GM19240 (cell line): ENCODE measurements around the gene CYB561D1.

Experiments
- DNase-seq: peaks from one replicate; pipeline ENCODE4 v3.0.0; 2011; ENCODE audit warnings: low spot score; ENCODE audit not compliant: insufficient read length

CYB561D1 gene

DNA sequence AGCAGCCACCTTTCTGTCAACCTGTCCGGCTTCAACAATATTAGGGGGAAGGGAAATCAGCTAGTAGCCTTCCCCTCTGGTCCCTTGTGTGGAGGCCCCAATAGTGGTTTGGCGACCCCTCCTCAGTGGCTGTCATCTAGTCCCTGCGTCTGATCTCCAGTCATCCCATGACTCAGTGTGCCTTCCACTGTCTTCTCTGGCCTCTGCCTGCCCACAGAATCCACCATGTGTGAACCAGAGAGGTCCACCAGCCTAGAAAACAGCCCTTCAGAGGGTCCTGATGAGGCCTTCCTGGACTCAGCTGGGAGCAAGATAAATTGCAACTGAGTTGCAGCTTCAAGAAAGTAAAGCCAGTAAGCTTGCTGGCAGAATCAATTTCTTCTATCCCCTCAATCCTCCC is 14.0 kb upstream of the CYB561D1 start:
- no peak for DNase-seq

DNA sequence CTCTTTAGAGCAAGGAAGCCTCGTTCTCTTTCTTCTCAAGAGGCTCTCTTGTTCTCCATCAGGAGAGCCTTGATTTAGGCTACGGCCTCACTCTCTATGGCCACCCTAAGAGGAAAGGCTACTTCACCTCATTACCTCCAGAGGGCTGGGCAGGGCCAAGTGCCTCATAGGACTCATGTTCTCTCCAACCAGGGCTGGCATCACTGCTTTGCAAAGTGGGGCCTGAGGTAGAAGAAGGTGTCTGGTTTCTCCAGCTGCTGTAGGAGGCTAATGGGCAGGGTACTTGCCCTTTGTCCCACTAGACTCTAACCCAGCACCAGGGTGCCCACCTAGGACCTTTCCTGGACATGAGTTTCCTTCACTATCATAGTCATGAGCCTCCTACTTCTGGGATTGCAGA is 12.2 kb upstream of the CYB561D1 start:
- DNase-seq, result no peak

DNA sequence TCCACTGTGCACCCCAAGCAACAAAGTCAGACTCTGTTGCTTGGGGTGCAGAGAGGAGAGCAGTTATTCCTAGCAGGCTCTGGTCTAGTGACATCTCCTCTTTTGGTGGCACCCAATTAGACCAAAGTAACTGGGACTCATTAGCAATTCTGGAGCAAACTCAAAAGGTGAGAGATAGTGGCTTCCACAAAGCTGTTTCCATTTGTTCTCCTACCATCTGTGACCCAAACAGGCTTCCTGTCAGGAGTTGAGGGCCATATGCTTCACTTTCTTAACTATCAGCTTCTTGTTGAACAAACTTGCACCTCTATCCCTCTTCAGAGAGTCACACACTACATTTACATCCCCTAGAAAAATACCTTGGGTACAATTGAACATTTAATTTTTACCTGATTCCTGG is 11.7 kb upstream of the CYB561D1 start:
- no peak for DNase-seq

DNA sequence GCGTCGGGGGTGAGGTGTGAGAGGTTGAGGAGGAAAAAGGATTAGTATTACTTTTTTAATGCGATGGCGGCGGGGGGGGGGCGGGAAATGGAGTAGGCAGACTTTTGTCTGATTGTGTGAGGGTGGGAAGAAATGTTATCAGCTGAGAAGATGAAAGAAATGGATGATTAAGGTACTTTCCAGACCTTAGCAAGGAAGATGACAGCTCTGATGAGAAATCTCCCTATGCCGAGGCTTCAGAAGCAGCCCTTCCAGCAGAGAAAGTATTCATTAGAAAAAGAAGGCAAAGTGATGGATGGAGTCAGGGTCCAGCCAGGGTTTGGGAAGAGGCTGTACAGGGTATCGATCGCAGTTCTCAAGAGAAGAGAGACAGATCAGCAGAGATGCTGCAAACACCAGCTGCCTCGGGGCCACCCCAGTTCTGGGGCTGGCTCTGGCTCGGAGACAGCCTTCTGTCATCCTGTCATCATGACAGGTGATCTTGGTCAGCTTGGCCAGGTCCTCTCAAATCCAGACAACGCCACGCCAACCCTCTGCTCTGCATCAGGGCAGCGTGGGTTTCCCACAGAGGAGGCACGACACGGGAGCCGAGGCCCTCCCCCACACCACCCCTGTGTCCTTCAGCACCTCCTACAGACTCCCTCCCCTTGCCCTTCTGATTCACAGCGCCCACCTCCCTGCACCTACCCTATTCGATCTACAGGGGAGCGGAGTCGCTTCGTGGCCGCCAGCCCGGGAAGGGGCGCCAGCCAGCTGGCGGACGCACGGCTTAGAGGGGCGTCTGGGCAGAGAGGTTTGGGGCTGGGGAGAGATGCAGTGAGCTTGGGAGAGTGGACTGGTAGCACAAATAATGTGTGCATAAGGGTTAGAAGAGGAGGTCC is 10.9 kb upstream of the CYB561D1 start:
- DNase-seq, result no peak

DNA sequence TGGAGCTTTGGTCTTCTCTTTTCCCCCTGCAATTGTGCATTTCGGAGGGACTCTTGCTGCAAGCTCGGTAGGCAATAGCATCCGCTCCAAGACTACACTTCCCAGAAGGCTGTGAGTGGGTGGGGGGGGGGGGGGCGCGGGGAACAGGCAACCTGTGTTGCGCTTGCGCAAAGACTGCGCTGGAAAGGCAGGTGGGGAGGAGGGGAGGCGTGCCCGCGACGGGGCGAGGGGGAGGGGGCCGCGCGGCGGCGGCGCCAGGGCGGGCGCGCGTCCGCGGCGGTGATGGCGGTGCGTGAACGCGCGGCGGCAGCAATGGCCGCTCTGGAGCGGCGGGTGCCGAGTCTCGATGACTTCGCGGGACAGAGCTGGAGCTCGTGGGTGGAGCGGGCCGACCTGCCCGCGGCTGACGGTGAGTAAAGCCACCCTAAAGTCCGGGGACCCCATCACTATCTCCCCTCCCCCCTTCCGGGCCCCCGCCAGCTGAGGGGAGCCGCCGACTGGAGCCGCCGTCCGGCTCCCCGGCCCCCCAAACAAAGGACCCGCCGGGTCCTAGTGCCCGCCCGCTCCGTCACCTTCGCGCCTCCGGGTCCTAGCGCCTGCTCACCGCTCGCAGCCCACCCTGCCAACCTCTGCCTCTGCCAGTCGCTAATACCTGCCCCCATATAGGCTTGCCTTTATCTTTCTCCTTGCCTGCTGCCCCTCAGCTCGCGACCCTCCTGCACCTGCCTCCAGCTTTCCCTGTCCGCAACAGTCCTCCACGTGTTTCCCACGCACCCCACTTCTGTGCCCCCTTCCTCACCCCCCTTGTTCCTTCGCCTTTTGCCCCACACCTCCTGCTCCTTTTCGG is 10.0 kb upstream of the CYB561D1 start, which contains the start of gene ATXN7L2:
Gene ATXN7L2 (plus strand): TSS at position 234 of the 847 bp plus-strand sequence. CDS start 49 bp downstream, at position 283.
- peak; percentile 93 for DNase-seq

DNA sequence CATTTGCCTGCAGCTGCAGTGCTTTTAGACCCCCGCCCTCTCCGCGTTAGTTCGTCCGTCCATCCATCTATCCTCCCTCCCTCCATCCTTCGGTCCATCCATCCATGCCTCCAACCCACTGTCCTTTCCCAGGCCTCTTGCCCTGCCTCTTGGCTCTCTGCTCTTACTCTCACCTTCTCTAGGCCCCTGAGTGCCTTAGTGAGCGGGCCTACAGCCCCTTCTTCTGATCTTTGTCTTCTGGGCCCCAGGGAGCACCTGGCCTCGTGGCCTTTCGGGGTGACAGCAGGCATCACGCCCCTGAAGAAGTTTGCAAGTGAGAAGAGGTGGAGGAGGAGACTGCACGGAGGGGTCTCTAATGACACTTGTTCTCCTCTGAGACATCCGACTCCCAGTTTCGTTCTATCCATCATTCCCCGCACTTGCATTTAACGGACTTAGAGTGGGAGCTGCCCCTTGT is 9.3 kb upstream of the CYB561D1 start:
- DNase-seq, result no peak

DNA sequence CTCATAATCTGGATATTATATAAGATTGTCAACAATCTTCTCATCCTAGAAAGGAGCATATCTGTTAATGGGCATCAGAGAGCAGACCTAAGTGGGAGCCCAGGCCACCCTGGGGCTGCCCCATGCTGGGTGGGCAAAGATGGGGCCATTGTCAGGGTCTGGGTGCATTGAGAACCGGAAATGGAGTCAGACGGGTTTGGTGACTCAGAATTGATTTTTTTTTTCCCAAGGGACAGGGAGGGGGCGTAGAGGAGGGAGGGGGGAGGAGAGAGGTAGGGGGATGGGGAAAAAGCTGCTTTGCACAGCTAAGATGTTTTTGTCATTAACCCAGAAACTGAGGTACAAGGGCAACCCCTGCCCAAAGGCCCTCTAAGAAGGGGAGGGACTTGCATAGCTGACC is 8.9 kb upstream of the CYB561D1 start:
- DNase-seq, result no peak

DNA sequence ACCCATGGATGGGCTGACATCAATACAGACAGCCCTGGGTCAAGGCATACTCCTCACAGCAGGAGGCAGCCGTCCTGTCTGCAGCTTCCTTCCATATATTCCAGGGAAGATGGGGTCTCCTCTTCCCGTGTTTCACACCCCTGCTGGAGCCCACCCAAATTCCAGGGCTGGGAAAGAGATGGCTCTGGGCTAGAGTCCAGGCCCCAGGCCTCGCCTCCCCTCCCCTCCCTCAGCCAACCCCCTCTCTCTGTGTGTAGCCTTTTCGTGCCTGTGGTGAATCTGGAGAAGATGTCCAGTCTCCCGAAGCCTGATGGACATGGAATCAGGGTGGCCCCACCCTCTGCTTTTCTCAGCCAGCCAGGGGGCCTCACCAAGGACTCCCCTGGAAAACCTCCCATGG is 6.6 kb upstream of the CYB561D1 start:
- no peak for DNase-seq

DNA sequence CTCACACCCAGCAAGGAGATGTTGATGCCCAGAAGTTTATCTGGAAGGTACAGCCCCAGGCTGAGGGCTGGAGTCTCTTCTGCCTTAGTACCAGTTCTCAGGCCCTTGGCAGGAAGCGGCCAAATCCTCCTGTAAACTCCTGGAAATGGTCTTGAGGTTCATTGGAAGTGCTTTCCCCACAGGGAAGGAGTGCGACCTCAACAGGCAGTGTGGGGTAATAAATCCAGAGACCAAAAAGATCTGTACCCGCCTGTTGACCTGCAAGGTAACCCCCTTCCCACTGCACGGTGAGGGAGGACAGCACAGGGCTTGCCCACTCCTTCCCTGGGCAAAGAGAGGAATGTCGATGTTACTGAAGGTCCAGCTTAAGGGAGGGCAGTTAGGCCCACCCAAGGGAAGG is 5.7 kb upstream of the CYB561D1 start:
- DNase-seq, result no peak

DNA sequence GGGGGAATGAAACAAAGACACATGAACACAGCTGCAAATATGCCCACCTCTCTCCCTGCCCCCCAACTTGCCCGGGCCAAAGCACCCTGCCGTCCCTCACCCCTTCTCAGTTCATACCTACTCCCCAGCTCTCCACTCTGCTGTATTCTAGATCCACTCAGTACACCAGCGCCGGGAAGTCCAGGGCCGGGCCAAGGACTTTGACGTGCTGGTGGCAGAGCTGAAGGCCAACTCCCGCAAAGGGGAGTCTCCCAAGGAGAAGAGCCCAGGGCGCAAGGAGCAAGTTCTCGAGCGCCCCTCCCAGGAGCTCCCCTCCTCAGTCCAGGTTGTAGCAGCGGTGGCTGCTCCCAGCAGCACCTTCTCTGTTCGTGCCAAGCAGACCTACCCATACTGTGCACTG is 5.2 kb upstream of the CYB561D1 start:
- no peak for DNase-seq

DNA sequence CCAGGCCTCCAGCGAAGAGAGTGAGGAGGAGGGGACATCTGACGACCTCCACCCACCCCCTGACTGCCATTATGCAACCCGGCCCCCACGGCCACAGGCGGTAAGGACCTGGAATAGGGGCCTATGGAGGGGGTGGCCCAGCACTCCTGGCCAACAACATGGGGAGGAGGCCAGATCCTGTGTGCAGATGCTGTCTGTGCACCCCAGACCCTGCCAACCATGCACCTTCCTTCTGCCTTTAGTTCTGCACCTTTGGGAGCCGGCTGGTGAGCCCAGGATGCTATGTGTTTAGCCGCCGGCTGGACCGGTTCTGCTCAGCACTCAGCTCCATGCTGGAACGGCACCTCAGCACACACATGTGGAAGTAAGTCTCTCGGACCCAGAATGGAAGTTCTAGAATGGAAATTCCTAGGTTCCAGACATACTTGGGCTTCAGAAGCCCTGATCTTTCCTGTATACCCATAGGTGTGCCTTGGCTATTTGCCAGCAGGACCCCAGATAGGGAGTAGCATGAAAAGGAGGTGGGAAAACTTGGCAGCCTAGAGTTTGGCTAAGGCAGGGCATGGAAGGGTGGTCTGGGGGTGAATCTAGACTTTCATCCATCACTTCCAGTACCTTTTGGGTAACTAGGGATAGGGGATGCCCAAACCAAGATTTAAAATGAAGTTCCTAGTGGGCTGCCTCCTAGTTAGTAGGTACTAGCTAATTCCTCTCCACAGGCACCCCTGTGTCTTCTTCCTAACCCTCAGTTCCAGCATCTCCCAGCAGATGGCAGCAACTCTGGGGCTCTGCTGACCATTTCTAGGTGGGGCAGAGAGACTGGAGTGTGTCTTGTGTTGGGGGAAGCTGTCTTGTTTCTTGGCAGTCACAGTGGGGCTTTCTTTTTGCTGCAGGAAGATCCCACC is 3.6 kb upstream of the CYB561D1 start:
- no peak for DNase-seq

DNA sequence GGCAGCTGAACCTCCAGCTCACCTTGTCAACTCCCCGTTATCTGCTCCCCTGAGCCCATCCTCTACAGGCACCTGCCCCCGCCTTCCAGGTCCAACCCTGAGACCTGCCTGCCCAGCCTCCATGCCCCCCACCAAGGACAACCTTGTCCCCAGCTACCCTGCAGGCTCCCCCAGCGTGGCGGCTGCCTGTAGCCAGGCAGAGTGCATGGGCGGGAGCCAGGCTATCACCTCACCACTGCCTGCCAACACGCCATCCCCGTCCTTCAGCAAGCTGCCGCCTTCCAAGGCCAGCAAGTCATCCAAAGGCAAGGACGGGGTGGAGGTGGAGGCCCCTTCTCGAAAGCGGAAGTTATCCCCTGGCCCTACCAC is 3.0 kb upstream of the CYB561D1 start:
- no peak for DNase-seq

DNA sequence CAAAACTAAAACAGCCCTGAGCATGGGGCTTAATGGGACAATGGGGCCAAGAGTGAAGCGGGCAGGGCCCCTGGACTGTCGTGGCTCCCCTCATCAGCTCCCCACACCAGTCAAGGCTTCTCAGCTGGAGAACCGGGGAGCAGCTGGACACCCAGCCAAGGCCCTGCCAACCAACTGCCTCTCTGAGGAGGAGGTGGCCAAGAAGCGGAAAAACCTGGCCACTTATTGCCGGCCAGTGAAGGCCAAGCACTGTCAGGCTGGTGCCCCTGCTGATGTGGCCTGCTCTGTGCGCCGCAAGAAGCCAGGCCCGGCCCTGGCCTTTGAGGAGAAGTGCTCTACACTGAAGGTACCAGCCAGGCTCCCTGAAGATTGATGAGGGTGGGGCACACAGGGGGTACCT is 2.5 kb upstream of the CYB561D1 start:
- no peak for DNase-seq

DNA sequence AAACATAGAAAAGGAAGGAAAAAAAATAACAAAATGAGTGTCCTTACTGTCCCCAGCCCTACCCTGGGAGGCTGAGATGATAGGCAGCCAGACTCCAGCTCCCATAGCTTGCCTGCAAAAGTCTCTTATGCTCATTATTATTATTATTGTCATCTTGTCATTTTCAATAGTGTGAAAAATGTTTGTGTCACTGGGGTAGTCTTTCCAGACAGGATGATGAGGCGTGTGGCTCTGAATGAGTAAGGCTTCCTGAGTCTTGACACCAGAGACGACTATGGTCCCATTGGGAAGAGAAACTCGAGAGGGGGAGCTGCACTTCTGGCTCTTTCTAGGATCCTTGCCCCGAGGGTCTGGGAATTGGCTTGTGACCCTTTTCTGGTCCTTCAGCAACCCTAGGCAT is 1.1 kb upstream of the CYB561D1 start:
- no peak for DNase-seq

DNA sequence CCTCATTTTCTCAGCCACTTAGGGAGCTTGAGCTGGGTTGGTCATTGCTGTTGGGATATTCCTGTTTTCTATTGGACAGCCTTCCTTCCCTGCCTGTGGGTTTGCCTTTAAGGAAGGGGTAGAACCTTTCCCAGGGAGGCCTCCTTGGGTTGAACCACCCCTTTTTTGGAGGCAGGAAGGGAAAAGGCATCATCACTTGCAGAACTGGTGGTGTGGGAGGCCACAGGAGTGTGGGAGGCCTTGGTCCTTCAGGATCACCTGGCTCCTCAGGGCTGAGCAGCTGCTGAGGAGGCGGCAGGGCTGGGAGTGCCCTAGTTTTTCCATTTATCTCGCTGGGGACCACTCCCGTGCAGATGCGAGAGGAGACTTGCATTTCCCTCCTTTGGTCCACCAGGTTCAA is 667 bp upstream of the CYB561D1 start:
- DNase-seq, result no peak

DNA sequence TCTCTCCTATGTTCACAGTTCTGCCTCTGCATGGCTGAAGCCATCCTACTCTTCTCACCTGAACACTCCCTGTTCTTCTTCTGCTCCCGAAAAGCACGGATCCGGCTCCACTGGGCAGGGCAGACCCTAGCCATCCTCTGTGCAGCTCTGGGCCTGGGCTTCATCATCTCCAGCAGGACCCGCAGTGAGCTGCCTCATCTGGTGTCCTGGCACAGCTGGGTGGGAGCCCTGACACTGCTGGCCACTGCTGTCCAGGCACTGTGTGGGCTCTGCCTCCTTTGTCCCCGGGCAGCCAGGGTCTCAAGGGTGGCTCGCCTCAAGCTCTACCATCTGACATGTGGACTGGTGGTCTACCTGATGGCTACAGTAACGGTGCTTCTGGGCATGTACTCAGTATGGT is 1.8 kb downstream of the CYB561D1 start:
- no peak for DNase-seq

DNA sequence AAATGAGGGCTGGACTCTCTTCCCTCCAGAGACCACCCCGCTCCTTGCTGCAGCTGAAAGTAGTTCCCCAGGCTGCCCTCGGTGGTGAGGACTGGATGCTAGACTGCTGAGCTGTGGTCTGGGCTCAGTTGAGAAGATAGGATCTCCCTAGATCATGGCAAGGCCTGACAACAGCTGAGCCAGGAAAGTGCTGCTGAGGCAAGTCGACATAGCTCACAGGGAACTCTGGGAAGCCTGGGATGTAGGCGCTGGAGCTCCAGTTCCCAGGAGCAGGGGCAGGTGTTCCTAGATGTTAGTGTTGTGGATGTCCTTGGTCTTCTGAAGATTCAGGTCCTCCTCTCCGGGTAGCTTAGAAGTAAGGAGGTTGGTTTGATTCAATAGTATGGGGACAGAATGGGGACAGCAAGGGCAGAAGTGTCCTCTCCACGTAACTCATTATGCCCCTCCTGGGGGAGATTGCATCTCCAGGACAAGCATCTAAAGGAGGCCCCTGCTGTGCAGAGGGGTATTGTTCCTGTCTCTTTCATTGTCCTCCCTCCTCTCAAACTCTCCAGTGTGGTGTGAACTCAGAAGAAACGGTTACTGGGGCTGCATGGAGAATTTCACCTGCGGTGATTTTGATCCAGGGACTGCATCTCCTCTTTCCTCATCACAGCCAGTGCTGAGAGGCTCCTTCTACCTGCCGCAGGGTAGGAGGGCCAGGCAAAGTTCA is 3.7 kb downstream of the CYB561D1 start:
- no peak for DNase-seq

DNA sequence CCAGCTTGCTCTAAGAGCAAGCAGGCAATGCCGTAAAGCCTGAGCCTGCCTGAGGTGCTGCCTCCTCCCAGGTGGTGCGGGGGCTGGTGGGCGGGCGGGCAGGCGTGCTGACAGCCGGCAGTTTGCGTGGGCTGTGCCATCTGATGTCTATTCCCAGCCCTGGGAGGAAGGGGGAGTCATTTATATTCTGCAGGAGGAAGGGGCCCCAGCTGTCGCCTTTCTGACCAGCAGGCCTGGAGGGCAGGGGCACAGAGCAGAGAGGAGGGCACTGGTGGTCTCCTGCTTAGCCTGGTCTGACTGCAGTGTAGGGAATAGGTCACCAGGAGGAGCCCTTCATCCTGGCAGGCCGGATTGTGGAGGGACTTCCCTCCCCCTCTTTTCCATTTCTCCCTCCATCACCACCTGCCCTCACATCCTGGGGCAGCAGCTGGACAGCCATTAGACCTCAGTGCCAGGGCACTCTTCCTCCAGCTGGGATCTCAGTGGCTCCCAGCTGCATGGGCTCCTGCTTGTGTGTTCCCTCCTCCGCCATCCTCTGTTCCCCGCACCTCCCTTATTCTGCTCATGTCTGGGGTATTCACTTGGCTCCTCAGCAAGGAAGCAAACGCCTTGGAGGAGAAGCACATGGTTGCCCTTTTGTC is 4.4 kb downstream of the CYB561D1 start:
- DNase-seq, result no peak

DNA sequence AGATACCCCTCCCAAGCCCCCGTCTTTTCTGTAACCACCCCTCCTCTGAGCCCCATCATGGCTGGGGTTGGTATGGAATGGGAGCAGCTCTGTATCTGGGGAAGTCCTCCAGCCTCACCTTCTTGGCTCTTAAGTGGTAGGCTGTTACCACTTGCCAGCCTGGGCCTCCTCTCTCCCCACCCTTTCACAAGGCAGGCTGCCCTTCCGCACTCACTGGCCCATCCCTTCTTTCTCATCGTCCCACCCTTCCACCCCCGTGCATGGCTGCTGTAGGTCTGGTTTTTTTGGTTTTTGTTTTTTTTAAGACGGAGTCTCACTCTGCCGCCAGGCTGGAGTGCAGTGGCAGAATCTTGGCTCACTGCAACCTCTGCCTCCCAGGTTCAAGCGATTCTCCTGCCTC is 5.2 kb downstream of the CYB561D1 start:
- DNase-seq, result no peak
